ENCODE data around the gene ENTHD1.

ENTHD1 gene

DNA sequence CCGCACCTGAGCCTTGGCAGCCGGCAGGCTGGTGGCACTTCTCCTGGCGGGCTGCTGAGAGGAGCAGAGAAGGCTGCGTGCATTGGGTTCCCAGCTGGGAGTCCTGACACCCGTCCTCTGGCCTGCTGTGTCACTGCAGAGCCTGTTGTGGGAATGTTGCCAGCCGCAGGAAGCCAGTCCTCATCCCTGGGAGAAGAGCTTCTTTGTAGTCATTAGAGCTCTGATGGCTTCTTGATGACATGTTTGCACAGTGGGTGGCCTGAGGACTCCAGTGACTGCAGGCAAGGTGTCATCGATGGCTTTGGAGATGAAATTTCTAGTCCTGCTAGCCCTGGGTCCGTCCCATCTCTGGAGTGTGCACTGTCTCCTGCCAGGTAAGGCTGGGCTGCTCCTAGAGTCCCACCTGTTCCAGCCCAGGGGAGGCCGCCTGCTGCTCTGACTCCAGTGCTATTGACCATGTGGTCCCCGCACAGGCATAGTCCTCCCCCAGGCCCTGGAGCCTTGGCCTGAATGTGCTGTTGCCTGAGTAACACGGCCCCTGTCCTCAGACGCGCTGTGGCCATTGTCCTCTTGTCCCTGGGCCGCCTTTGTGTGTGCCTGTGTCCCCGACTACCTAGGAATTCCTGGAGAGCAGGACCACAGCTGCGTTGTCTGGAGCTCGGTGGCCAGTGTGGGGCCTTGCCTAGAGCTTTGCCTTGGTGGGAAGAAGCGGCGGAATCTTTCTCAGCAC lies 193.8 kb downstream of the ENTHD1 start:
- H3K9me3 ChIP-seq: no peaks in the 10 kb centered on the region
- H3K36me3 ChIP-seq: no peaks in the 10 kb centered on the region
- H3K27me3 ChIP-seq: no peaks in the 10 kb centered on the region
- no peaks in the 10 kb centered on the region for H3K4me1 ChIP-seq
- H3K4me3 ChIP-seq (ENCODE audit: low read depth, low read length): no peak overlapping the region
- TF ChIP-seq, protein P1, sequence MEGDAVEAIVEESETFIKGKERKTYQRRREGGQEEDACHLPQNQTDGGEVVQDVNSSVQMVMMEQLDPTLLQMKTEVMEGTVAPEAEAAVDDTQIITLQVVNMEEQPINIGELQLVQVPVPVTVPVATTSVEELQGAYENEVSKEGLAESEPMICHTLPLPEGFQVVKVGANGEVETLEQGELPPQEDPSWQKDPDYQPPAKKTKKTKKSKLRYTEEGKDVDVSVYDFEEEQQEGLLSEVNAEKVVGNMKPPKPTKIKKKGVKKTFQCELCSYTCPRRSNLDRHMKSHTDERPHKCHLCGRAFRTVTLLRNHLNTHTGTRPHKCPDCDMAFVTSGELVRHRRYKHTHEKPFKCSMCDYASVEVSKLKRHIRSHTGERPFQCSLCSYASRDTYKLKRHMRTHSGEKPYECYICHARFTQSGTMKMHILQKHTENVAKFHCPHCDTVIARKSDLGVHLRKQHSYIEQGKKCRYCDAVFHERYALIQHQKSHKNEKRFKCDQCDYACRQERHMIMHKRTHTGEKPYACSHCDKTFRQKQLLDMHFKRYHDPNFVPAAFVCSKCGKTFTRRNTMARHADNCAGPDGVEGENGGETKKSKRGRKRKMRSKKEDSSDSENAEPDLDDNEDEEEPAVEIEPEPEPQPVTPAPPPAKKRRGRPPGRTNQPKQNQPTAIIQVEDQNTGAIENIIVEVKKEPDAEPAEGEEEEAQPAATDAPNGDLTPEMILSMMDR (IDR thresholded peaks at IDR 0.05; ENCODE audit: low read depth, low read length): no peak
- DNase-seq: no peak

DNA sequence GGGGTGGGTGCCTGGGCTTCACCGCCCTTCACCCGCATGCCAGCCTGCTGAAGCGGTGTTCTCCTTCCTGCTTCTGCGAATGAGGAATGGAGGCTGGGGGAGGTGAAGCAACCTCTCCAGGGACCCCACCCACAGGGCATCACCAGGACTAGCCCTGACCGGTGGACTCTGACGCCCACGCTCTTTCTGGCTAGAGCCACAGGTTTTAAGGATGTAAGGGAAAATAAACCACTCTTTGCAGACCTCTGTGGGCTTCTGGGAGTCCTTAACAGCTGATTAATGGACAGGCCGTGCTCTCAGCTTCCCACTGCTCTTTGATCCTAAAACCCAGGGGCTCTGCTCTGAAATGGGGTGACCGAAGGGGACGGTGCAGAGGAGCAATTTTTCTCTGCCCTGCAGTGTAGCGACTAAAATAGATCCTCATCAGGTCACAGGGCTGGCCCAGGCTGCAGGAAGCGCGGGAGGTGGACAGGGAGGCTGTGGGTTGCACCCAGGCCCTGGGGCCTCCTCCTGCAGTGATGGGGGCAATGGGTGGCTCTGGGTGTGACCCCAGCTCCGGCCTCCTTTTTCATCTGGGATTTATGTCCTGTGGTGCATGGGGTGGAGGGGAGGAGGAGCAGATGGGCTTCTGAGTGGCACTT lies 195.7 kb downstream of the ENTHD1 start:
- Histone ChIP-seq H3K36me3 (no peaks in the 10 kb centered on the region), H3K27me3 (no peaks in the 10 kb centered on the region), H3K4me3 (ENCODE audit: low read depth, low read length) (no peak overlapping the region), H3K4me1 (no peaks in the 10 kb centered on the region), H3K9me3 (no peaks in the 10 kb centered on the region)
- TF ChIP-seq, protein P1 (IDR thresholded peaks at IDR 0.05; ENCODE audit: low read depth, low read length): no peak
- DNase-seq: no peak

DNA sequence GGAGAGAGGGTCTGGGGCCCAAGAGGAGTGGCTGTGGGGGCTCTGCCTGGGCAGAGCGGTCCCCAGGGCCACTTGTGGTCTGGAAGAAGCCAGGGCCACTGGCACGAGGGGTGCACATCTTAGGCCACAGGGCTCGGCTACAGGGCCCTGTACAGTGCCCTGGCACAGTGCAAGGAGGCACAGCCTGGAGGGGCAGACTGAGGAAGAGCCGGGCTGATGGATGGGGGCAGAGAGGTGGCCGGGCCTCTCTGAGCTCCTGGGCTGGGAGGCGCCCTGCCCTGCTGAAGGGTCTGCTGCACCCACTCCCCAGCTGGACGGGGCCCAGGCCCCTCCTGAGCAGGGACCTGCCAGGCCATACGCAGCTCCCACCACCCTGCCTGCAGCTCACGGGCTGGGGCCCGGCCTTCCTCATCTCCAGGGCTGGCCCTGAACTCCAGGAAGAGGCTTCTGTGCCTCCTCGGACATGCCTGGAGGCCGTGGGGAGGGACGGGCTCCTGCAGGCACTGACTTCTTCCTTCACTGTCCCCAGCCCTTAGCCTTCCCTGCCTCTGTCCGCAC lies 199.5 kb downstream of the ENTHD1 start:
- H3K4me1 ChIP-seq: peaks cover 8% of the 10 kb centered on the region
- H3K4me3 ChIP-seq (ENCODE audit: low read depth, low read length): no peak overlapping the region
- TF ChIP-seq, protein P1 (IDR thresholded peaks at IDR 0.05; ENCODE audit: low read depth, low read length): no peak
- H3K27me3 ChIP-seq: no peaks in the 10 kb centered on the region; the same call in 1 of the 2 replicates
- H3K36me3 ChIP-seq: no peaks in the 10 kb centered on the region
- no peak for DNase-seq
- no peaks in the 10 kb centered on the region for H3K9me3 ChIP-seq

All from BE2C (cell line).